Ammon's horn (tissue), 1 donor: ENCODE measurements around the gene IQGAP1.
A peak's percentile ranks its signal among the peaks of the same experiment; 100 is the strongest.
"Not testable (repeated sequence)": the region's sequence is repeated elsewhere in the genome, so short reads cannot be mapped to it uniquely, and the experiment has no call there.

Experiments
- DNase-seq: peaks from one replicate; pipeline ENCODE4 v3.0.0-alpha.2; 2016; ENCODE audit warnings: low spot score

Gene IQGAP1

GRCh38 chr15:90489514-90489913 is 101.5 kb downstream of the IQGAP1 start:
- no peak for DNase-seq

GRCh38 chr15:90489944-90490343 is 101.9 kb downstream of the IQGAP1 start:
- no peak for DNase-seq

GRCh38 chr15:90493647-90494046 is 105.6 kb downstream of the IQGAP1 start:
- DNase-seq = no peak

GRCh38 chr15:90495067-90495466 is 107.0 kb downstream of the IQGAP1 start:
- no peak for DNase-seq

GRCh38 chr15:90496791-90497190 is 108.7 kb downstream of the IQGAP1 start:
- no peak for DNase-seq

- no peak for DNase-seq
Observed at GRCh38 chr15:90497376-90497775, 109.3 kb downstream of the IQGAP1 start.

GRCh38 chr15:90497912-90498311 is 109.9 kb downstream of the IQGAP1 start:
- DNase-seq = no peak

- DNase-seq = no peak
Observed at GRCh38 chr15:90500171-90500570, 112.1 kb downstream of the IQGAP1 start.

GRCh38 chr15:90501898-90502297 is 113.9 kb downstream of the IQGAP1 start:
- no peak for DNase-seq

- DNase-seq = not testable (repeated sequence)
Observed at GRCh38 chr15:90510781-90511180, 122.7 kb downstream of the IQGAP1 start.

- not testable (repeated sequence) for DNase-seq
Observed at GRCh38 chr15:90511211-90511618, 123.2 kb downstream of the IQGAP1 start.

- DNase-seq = no peak
Observed at GRCh38 chr15:90512276-90512675, 124.2 kb downstream of the IQGAP1 start.

GRCh38 chr15:90512981-90513380 is 124.9 kb downstream of the IQGAP1 start:
- DNase-seq = no peak

GRCh38 chr15:90513448-90513847 is 125.4 kb downstream of the IQGAP1 start:
- DNase-seq = no peak

- DNase-seq = not testable (repeated sequence)
Observed at GRCh38 chr15:90513893-90514292, 125.9 kb downstream of the IQGAP1 start.

- DNase-seq = no peak
Observed at GRCh38 chr15:90519688-90520087, 131.6 kb downstream of the IQGAP1 start.

- no peak for DNase-seq
Observed at GRCh38 chr15:90520365-90520764, 132.3 kb downstream of the IQGAP1 start.

GRCh38 chr15:90523373-90523772 is 135.3 kb downstream of the IQGAP1 start:
- no peak for DNase-seq

GRCh38 chr15:90524018-90524803 is 136.2 kb downstream of the IQGAP1 start:
- DNase-seq = not testable (repeated sequence)

GRCh38 chr15:90529011-90529370 is 140.9 kb downstream of the IQGAP1 start:
- DNase-seq = no peak

GRCh38 chr15:90529371-90530249 is 141.6 kb downstream of the IQGAP1 start, which contains the start of gene CRTC3:
Gene CRTC3, plus strand, starts transcription at chr15:90529923. Its CDS starts 149 bp downstream, at chr15:90530072.
- peak; percentile 58 for DNase-seq

GRCh38 chr15:90530250-90531051 is 142.4 kb downstream of the IQGAP1 start:
- DNase-seq = peak; percentile 28
